ENCODE data around the gene RNU1-2.
"Not testable (repeated sequence)": the region's sequence is repeated elsewhere in the genome, so short reads cannot be mapped to it uniquely, and the experiment has no call there.

RNU1-2 gene

GRCh38 chr1:16895598-16896315, at the start of gene RNU1-2:
Gene RNU1-2, plus strand, starts transcription at chr1:16895980.
- DNase-seq = peak; percentile 97

- DNase-seq = not testable (repeated sequence)
These were observed 39.6 kb upstream of the RNU1-2 start for GRCh38 chr1:16856201-16856600.

DNA sequence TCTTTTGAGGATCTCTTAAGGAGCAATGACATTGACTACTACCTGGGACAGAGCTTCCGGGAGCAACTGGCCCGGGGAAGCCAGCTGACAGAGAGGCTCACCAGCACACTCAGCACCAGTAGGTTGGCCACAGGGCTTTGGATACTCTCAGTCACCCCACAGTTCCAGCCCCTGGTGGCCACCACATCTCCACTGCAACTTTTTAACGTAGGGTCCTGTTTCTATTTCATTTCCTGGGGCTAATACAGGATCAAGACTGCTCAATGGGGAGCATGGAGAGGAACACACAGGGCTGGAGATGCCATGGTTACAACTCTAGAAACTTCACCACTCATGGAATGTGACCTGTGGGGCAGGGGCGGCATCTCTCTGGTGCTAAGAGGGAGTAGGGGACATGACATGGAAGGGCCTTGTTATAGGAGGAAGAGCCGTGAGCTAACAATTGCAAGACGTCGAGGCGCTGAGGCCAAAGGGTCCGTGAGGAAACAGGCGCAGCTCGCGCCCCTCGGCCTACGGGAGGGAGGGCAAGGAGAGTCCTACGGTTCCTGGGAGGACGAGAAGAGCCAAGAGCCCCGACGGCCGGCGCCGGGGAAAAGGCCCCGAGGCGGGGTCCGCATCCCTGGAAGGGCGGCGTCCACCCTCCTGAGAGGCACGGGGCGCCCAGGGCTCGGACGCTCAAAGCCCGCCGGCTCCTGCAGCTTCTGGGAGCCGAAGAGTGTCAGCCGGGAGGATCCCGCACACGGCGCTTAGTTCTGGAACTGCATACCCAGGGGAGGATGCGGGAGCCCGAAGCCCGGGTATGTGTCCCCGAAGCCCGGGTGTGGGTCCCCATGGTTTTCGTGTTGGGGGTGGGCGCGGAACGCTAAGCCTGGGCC, 36.4 kb upstream of the RNU1-2 start:
- not testable (repeated sequence) for DNase-seq

DNA sequence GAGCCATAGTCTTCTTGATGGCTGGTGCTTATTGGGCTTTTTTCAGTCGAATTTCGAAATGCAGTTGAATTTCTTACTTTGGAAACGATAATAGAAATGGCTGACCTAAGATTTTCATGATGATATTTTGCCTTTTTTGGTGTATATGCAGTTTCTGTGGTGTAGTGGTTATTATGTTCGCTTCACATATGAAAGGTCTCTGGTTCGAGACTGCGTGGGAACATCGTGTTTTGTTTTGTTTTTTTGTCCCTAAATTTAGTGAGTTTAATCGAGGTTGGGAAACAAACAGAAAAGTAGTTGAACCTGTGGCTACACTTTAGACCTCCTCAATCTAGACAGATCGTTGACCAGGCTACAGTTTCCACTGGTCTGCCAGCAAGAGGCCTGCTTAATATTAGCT, 35.7 kb upstream of the RNU1-2 start:
- peak; percentile 38 for DNase-seq

GRCh38 chr1:16861832-16862245, 33.9 kb upstream of the RNU1-2 start:
- peak; percentile 63 for DNase-seq

GRCh38 chr1:16862415-16862814, 33.4 kb upstream of the RNU1-2 start:
- not testable (repeated sequence) for DNase-seq

DNA sequence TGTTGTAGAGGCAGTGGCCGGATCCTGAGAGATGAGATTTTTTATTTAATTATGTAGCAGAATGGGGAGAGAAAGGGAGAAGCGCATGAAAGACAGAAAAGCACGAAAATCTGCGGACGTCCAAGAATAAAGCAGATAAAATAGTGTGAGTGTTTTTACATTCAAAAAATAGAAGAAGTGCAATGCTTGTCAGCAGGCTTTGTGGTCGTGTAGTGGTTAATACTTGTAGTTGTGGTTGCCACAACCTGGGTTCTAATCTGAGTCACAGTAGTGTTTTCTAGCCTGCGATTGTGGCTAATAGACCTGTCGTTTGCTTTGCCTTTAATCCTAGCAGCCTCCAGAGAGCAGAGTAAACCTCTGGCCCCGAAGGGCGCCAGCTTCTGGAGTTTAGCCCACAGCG, 32.8 kb upstream of the RNU1-2 start:
- not testable (repeated sequence) for DNase-seq

DNA sequence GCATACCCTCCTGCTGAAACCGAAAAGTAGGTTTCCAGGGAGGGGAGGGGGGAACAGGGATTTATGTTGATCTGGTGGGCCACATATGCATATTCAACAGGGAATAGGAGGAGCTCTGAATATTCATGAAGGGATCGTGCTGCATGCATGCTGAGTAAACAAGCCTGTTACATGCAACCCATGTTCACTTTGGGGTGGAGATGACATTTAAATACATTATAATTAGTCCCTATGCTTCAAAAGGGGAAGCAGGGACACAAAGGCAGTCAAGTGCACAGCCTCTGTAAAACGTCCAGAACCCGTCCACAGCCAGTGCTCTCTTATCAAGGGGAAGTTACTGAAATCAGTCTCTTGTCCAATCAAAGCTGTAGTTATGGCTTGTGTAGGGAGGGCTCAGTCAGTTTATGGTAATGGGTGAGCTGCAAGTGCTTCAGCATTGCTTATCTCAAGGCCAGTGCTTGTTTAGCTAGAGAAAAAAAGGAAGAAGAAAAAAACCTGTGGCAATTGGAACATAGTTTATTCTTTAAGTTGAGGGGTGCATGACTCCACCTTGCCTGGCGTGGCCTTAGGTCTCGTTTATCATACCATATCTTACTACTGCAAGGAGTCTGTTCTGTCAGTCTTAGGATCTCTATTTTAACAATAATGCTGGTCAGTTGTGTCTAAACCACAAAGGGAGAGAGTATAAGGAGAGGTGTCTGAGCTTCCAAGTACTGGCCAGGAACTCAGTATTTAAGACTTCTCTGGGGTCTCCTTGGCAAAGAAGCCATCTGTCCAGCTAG, 28.7 kb upstream of the RNU1-2 start:
- DNase-seq = not testable (repeated sequence)

DNA sequence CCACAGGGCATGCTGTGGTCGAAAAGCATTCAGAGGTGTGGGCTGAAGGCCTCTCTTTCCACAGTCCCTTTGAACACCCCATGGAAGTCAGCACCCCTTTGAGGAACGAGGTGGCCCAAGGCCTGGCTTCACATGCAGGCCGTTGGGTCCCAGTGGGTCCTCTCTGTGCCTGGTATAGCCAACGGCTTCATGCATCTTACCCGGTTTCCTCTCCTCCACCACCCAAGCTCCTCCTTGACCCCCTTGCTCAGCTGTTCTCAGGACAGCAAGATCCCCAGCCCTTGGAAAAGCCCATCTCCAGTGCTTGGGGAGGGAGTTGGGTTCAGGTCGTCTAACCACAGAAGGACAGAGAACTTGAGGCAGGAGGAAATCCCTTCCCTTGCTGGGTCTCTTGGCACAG, 27.0 kb upstream of the RNU1-2 start:
- not testable (repeated sequence) for DNase-seq

DNA sequence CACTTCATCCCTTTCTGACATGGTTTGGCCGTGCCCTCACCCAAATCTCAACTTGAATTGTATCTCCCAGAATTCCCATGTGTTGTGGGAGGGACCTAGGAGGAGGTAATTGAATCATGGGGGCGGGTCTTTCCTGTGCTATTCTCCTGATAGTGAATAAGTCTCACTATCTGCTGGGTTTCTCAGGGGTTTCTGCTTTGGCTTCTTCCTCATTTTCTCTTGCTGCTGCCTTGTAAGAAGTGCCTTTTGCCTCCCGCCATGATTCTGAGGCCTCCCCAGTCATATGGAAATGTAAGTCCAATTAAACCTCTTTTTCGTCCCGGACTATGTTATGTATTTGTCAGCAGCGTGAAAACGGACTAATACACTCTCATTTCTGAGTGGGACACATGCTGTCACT, 25.8 kb upstream of the RNU1-2 start:
- not testable (repeated sequence) for DNase-seq

- DNase-seq = not testable (repeated sequence)
These were observed 24.6 kb upstream of the RNU1-2 start for GRCh38 chr1:16871171-16871570.

GRCh38 chr1:16872152-16873075, 23.4 kb upstream of the RNU1-2 start:
- peak; percentile 89 for DNase-seq

GRCh38 chr1:16873076-16873879, 22.5 kb upstream of the RNU1-2 start:
- DNase-seq = not testable (repeated sequence)

DNA sequence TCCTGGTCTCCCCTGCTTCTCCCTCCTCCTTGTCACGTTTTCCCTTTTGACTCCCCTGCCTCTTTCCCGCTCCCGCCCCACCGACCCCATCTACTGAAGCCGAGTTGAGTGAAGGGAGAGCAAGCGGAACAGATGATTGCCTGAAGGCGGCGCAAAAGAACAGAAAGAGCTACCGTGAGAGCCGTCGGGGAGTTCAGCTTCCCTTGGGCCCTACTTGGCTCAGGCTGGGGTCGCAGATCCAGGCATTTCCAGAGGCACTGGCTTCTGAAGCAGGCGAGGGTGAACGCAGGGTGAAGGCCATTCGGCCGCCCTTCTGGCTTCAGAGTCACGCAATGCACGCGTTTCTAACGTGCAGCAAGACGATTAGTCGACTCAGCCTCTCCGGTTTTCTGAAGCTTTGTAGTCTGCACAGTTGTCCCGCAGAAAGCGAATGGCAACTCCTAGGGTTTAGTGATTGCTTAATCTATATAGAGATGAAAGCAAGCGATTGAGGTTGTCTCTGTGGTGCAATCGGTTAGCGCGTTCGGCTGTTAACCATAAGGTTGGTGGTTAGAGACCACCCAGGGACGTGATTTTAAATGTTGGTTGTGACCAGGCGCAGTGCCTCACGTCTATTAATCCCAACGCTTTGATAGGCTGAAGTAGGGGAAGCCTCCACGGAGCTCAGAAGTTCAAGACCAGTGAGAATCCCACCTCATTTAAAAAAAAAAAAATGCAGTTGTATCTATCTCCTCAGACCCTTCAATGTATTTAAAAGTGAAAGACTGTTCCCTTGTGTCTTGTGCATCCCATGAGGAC, 20.6 kb upstream of the RNU1-2 start:
- DNase-seq = not testable (repeated sequence)

- DNase-seq = not testable (repeated sequence)
These were observed 14.0 kb upstream of the RNU1-2 start for GRCh38 chr1:16881742-16882141.

- DNase-seq = no peak
These were observed 12.8 kb upstream of the RNU1-2 start for GRCh38 chr1:16882986-16883385.

- DNase-seq = not testable (repeated sequence)
These were observed 11.3 kb upstream of the RNU1-2 start for GRCh38 chr1:16884487-16884886.

GRCh38 chr1:16886860-16887605, 8.7 kb upstream of the RNU1-2 start:
- no peak for DNase-seq
